ENCODE measurements around the gene FTMT. TPM values are rescaled to one million over a fixed set of nuclear protein-coding genes. Genes with fewer than 3 reads are reported as not detected.
"Not testable (repeated sequence)": the region's sequence is repeated elsewhere in the genome, so short reads cannot be mapped to it uniquely, and the experiment has no call there.

FTMT gene
- not detected for total RNA-seq
- polyA plus RNA-seq, result not detected
- long read RNA-seq, donor 1, result 0 reads
- long read RNA-seq, donor 2, result 0 reads
- long read RNA-seq, donor 3, result 0 reads
- long read RNA-seq, donor 4, result 0 reads
- long read RNA-seq, donor 5, result 0 reads
- long read RNA-seq, donor 6, result 0 reads
- long read RNA-seq, donor 7, result 0 reads
- long read RNA-seq, donor 8, result 0 reads
- long read RNA-seq, donor 9, result 0 reads
- long read RNA-seq, donor 10, result 0 reads

DNA sequence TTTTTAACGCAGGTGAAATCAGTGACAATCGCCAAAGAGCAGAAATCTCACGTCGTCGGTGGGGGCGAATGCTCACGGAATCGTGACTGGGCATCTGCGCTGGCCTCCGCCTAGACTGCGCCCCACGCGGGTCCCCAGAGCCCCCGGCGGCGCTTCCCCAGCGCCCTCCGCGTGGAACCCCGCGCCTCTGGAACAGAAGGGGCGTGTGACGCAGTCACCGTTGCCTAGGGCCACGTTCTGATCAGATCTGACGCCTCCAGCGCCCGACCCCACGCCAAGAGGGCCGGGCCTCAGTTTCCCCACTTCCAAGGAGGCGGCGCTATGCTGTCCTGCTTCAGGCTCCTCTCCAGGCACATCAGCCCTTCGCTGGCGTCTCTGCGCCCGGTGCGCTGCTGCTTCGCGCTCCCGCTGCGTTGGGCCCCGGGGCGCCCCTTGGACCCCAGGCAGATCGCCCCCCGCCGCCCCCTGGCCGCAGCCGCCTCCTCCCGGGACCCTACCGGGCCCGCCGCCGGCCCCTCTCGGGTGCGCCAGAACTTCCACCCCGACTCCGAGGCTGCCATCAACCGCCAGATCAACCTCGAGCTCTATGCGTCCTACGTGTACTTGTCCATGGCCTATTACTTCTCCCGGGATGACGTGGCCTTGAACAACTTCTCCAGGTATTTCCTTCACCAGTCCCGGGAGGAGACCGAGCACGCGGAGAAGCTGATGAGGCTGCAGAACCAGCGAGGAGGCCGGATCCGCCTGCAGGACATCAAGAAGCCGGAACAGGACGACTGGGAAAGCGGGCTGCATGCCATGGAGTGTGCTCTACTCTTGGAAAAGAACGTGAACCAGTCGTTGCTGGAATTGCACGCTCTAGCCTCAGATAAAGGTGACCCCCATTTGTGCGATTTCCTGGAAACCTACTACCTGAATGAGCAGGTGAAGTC is at the start of gene FTMT:
FTMT (plus strand) TSS at position 240 of the 932 bp plus-strand sequence; CDS start at position 322, 82 bp downstream.
- 93 to 96% (median 95%) methylated on average over 77 of the region's 77 CpGs for WGBS, 5 donors
- TF ChIP-seq, protein P1, sequence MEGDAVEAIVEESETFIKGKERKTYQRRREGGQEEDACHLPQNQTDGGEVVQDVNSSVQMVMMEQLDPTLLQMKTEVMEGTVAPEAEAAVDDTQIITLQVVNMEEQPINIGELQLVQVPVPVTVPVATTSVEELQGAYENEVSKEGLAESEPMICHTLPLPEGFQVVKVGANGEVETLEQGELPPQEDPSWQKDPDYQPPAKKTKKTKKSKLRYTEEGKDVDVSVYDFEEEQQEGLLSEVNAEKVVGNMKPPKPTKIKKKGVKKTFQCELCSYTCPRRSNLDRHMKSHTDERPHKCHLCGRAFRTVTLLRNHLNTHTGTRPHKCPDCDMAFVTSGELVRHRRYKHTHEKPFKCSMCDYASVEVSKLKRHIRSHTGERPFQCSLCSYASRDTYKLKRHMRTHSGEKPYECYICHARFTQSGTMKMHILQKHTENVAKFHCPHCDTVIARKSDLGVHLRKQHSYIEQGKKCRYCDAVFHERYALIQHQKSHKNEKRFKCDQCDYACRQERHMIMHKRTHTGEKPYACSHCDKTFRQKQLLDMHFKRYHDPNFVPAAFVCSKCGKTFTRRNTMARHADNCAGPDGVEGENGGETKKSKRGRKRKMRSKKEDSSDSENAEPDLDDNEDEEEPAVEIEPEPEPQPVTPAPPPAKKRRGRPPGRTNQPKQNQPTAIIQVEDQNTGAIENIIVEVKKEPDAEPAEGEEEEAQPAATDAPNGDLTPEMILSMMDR (IDR thresholded peaks at IDR 0.05), result no peak
- no peak for TF ChIP-seq POLR2A (IDR thresholded peaks at IDR 0.05)
- TF ChIP-seq POLR2AphosphoS5 (IDR thresholded peaks at IDR 0.05), result no peak
- TF ChIP-seq EP300 (IDR thresholded peaks at IDR 0.05), result no peak
- no peak within 1 kb of the TSS for H3K4me3 ChIP-seq
- no peak within 1 kb of the TSS for H3K27ac ChIP-seq
- H3K27me3 ChIP-seq, result no peaks in the 10 kb centered on the region
- intact Hi-C loops (cut with DNase I; ENCODE audit: low total_unique reads), result no loop called here
- DNase-seq, result no peak
- H3K36me3 ChIP-seq, result no peaks in the 10 kb centered on the region
- H3K4me1 ChIP-seq, result no peaks in the 10 kb centered on the region
- H3K9me3 ChIP-seq, result peaks cover 0 to 17% (median 5%) of the 10 kb centered on the region in 4 donors

DNA sequence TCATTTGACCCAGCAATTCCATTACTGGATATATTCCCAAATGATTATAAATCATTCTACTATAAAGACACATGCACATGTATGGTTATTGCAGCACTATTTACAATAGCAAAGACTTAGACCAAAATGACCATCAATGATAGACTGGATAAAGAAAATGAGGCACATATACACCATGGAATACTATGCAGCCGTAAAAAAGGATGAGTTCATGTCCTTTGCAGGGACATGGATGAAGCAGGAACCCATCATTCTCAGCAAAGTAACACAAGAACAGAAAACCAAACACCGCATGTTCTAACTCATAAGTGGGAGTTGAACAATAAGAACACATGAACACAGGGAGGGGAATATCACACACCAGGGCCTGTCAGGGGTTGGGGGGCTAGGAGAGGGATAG is 46.4 kb upstream of the FTMT start:
- H3K36me3 ChIP-seq; intact Hi-C loops (cut with DNase I; ENCODE audit: low total_unique reads); H3K9me3 ChIP-seq; DNase-seq; H3K27me3 ChIP-seq; H3K4me3 ChIP-seq; H3K27ac ChIP-seq; H3K4me1 ChIP-seq: not testable (repeated sequence)
- 75 to 98% (median 88%) methylated on average over 2 of the region's 2 CpGs for WGBS, 5 donors

DNA sequence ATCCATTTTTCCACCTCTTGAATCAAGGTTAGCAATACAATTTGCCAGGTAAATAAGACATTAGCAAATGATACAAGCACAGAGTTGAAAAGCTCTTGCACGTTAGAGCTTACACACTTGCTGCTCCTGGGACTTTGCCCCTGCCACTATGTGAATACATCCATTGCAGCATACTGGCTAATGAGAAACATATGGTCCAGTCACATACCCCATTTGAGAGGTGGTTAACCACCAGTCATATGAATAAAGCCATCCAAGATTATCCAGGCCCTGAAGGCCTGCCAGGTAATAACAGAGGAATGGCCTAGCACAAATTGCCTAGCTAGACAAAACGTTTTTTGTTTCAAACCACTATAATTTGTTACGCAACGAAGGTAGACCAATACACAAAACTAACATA is 45.8 kb upstream of the FTMT start:
- DNase-seq, result peak in 1 of 2 donors; percentile 4
- no peaks in the 10 kb centered on the region for H3K4me1 ChIP-seq

DNA sequence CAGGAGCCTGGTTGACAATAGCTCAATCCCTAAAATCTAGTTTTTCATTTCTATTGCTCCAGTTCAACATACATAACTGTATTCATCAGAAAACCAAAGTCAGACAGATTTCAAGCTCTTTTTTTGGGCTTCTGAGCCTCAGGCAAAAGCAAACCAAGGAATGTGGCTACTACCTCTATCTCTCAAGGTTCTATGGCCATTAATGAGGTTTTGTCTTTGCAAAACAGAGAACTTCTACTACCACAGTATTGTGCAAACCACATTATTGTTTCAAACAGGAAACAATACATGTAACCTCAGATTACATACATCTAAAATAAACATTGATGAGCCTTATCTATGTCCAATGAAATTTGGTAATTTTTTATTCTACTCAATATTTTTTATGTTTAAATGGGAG is 35.5 kb upstream of the FTMT start:
- H3K27ac ChIP-seq, result no peak overlapping the region
- DNase-seq, result no peak
- H3K9me3 ChIP-seq, result peaks cover 0 to 4% (median 0%) of the 10 kb centered on the region in 4 donors
- H3K36me3 ChIP-seq, result no peaks in the 10 kb centered on the region
- intact Hi-C loops (cut with DNase I; ENCODE audit: low total_unique reads), result no loop called here
- H3K4me1 ChIP-seq, result no peaks in the 10 kb centered on the region
- H3K4me3 ChIP-seq, result no peak overlapping the region
- TF ChIP-seq EP300 (IDR thresholded peaks at IDR 0.05), result no peak
- no peak for TF ChIP-seq POLR2A (IDR thresholded peaks at IDR 0.05)
- TF ChIP-seq, protein P1 (IDR thresholded peaks at IDR 0.05), result no peak
- TF ChIP-seq POLR2AphosphoS5 (IDR thresholded peaks at IDR 0.05), result no peak
- no peaks in the 10 kb centered on the region for H3K27me3 ChIP-seq

More for the DNA sequence above, 45.8 kb upstream of the FTMT start:
- WGBS, 5 donors, result 60 to 73% (median 66%) methylated on average over 4 of the region's 4 CpGs
- Histone ChIP-seq H3K36me3 (no peaks in the 10 kb centered on the region), H3K4me3 (no peak overlapping the region), H3K27ac (no peak overlapping the region), H3K27me3 (no peaks in the 10 kb centered on the region), H3K9me3 (no peaks in the 10 kb centered on the region)
- TF ChIP-seq POLR2A (IDR thresholded peaks at IDR 0.05) (no peak), EP300 (IDR thresholded peaks at IDR 0.05) (no peak), POLR2AphosphoS5 (IDR thresholded peaks at IDR 0.05) (no peak)
- TF ChIP-seq, protein P1 (IDR thresholded peaks at IDR 0.05), result no peak
- intact Hi-C loops (cut with DNase I; ENCODE audit: low total_unique reads), result no loop called here

Data from stomach (tissue), 19 donors.